Colonic mucosa (tissue), 4 donors: ENCODE measurements around the gene TBX5. TPM values are rescaled to one million over a fixed set of nuclear protein-coding genes. Genes with fewer than 3 reads are reported as not detected.

ENCODE experiments used
- DNase-seq: peaks from one replicate; pipeline ENCODE4 v3.0.0-alpha.2; 2020
- H3K27ac ChIP-seq: fragments of 200-600 bp; one replicate; pipeline ENCODE4 v1.8.0; 2021
- H3K27me3 ChIP-seq: fragments of 200-600 bp; one replicate; pipeline ENCODE4 v1.8.0; 2021
- H3K36me3 ChIP-seq: fragments of 200-600 bp; one replicate; pipeline ENCODE4 v1.8.0; 2021
- H3K4me1 ChIP-seq: fragments of 200-600 bp; one replicate; pipeline ENCODE4 v1.8.0; 2021; ENCODE audit warnings: mild to moderate bottlenecking
- H3K4me3 ChIP-seq: fragments of 200-600 bp; one replicate; pipeline ENCODE4 v1.8.0; 2021
- H3K9ac ChIP-seq, 2 donors: one replicate each; pipeline ENCODE4 v1.7.0; 2013; ENCODE audit warnings: control low read depth in 2 of 2, low read depth in 2 of 2, low read length in 2 of 2
- H3K9me3 ChIP-seq: fragments of 200-600 bp; one replicate; pipeline ENCODE4 v1.8.0; 2021
- intact Hi-C: fragments of 100-400 bp; cut with DNase I; formaldehyde crosslinking; loops from one replicate; pipeline ENCODE4 v1.14.1; 2022
- total RNA-seq, 2 donors: library from RNA; stranded (reverse); fragmentation: NEBNext Ultra II Directional in 1 of 2; extraction: Animal tissue kit (Norgen Biotek cat#: 25700) in 1 of 2; gene quantifications; one replicate each; pipeline ENCODE4 v1.2.1, GENCODE V29; 2021
- TF ChIP-seq, protein P1 (sequence below): fragments of 200-600 bp; IDR thresholded peaks from one replicate; pipeline ENCODE4 v1.8.0; 2022; ENCODE audit warnings: antibody characterized with exemption, mild to moderate bottlenecking
- donor health status: healthy.
- donor health status: DM: no; HTN: no; CAD: no.
- donor health status: DM: no; HTN: no; CAD: no.

TBX5 gene
- total RNA-seq, 2 donors from 2014 or later = not detected

DNA sequence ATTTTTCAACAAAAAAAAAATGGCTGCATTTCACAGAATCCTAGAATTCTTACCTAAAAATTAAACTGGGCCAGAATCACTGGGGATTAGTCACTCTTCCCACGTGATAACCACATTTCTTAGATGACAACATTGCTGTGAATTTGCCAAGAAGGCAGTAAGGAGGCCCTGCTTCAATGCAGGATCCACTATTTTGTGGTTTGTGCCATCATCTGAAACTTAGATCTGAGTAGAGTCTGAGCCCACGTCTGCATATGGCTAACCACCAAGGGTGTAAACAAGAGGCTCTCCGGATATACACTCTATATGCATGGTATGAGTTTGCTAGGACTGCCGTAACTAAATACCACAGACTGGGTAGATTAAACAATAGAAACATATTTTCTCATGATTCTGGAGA, 24.4 kb upstream of the TBX5 start:
- Histone ChIP-seq H3K27me3 (peaks cover 4% of the 10 kb centered on the region), H3K36me3 (no peaks in the 10 kb centered on the region), H3K9me3 (no peaks in the 10 kb centered on the region), H3K4me1 (no peaks in the 10 kb centered on the region), H3K9ac (no peak overlapping the region), H3K27ac (no peak overlapping the region), H3K4me3 (no peak overlapping the region)
- TF ChIP-seq, protein P1, sequence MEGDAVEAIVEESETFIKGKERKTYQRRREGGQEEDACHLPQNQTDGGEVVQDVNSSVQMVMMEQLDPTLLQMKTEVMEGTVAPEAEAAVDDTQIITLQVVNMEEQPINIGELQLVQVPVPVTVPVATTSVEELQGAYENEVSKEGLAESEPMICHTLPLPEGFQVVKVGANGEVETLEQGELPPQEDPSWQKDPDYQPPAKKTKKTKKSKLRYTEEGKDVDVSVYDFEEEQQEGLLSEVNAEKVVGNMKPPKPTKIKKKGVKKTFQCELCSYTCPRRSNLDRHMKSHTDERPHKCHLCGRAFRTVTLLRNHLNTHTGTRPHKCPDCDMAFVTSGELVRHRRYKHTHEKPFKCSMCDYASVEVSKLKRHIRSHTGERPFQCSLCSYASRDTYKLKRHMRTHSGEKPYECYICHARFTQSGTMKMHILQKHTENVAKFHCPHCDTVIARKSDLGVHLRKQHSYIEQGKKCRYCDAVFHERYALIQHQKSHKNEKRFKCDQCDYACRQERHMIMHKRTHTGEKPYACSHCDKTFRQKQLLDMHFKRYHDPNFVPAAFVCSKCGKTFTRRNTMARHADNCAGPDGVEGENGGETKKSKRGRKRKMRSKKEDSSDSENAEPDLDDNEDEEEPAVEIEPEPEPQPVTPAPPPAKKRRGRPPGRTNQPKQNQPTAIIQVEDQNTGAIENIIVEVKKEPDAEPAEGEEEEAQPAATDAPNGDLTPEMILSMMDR = no peak
- intact Hi-C loops = no loop called here
- DNase-seq = no peak

DNA sequence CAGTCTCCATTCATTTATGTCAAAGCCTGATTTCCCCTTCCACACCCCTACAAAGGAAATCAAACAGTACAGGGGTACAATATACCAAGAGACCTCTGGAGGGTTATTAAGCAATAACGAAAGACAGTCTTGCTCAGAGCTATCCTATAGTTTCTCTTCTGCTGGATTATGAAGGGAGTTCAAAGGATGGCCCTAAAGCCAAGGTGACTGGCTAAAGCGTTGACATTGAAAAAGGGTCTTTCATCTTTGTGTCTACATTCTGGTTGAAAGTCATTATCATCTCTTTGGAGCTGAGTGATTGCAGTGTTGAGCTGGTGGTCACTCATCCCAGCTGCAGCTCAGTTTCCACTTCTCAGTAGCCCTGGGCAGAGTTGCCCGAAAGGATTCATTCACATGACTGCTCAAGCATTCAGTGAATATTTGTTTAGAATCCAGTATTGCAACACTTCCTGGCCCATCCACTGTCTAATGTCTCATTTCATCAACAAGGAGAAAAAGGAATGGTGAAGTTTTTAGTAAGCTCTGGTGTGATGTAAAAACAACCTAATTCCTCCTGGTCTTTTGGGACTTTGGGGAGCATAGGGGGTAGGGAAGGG, 19.2 kb upstream of the TBX5 start:
- no peaks in the 10 kb centered on the region for H3K9me3 ChIP-seq
- intact Hi-C loops = no loop called here
- no peak overlapping the region for H3K4me3 ChIP-seq
- no peaks in the 10 kb centered on the region for H3K36me3 ChIP-seq
- no peak overlapping the region for H3K9ac ChIP-seq
- DNase-seq = no peak
- no peaks in the 10 kb centered on the region for H3K4me1 ChIP-seq
- no peak overlapping the region for H3K27ac ChIP-seq
- TF ChIP-seq, protein P1 = no peak
- H3K27me3 ChIP-seq = peaks cover 3% of the 10 kb centered on the region

DNA sequence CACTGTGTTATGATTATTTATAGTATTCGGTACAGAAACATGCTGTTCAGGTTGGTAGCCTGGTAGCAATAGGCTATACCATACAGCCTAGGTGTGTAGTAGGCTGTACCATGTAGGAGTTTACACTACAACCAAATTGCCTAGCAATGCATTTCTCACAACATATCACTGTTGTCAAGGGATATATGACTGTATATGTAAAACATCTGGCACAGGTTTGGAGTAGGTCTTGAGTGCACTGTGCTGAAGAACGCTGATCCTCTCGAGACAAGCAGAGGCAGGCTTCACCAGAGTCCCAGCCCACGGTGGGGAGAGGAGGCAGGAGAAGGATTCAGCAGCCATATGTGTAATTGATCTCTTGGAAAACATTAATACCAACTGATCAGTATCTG, 15.0 kb upstream of the TBX5 start:
- TF ChIP-seq, protein P1 = no peak
- Histone ChIP-seq H3K4me3 (no peak overlapping the region), H3K36me3 (no peaks in the 10 kb centered on the region), H3K27me3 (peaks cover 8% of the 10 kb centered on the region), H3K27ac (no peak overlapping the region), H3K9ac (no peak overlapping the region), H3K4me1 (no peaks in the 10 kb centered on the region), H3K9me3 (no peaks in the 10 kb centered on the region)
- intact Hi-C loops = no loop called here
- DNase-seq = no peak

DNA sequence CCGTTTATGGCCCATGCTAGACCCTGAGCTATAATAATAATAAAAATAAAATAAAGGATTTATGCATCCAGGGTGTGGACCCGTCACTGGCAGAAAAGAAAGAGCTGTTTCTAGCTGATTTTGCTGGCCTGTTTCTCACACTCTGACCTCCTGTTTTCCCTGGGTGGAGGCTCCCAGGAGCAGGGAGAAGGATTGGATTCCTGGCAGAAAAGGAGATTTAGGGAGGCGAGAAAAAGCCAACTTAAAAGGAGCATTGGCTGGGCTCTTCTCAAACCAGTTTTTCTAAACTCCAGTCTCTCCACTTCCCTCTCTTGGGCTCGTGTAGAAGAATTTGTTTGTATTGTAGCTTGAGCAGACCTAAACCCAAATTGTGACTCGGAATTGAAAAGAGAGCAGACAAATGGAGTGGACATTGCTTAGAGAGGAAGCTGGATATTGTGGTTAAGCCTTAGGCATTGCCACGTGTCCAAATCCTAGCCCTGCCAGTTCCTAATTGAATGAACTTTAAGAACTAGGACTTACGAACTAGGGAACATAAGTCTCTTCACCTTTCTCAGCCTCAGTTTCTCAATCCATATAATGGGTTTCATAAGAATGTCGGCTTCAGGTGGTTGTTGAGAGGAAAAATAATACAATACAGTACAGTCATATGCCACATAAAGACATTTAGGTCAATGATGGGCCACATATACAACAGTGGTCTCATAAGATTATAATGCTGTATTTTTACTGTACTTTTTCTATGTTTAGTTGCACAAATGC, 14.4 kb upstream of the TBX5 start:
- peaks cover 14% of the 10 kb centered on the region for H3K27me3 ChIP-seq
- no peak for DNase-seq
- TF ChIP-seq, protein P1 = no peak
- intact Hi-C loops = no loop called here
- H3K27ac ChIP-seq = no peak overlapping the region
- H3K4me3 ChIP-seq = no peak overlapping the region
- H3K36me3 ChIP-seq = no peaks in the 10 kb centered on the region
- no peaks in the 10 kb centered on the region for H3K4me1 ChIP-seq
- H3K9ac ChIP-seq = no peak overlapping the region
- H3K9me3 ChIP-seq = no peaks in the 10 kb centered on the region

DNA sequence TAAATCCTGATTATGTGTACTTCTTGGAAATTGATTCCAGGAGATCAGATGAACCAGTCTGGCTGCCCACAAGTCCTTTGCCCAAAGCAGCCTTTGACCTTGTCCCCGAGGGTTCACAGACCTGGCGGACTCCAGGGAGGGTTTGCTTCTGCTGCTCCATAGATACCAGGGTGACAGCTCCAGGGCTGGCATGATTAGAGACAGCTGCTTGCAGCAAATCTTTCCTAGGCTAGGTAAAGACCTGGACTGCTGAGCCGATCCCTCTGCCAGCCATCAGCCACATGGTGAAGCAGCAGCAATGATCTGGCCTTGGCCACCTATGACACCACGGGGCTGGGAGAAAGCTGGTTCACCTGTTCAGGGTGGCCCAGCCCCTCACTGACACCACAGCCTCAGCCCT, 10.1 kb upstream of the TBX5 start:
- DNase-seq = no peak
- no peaks in the 10 kb centered on the region for H3K36me3 ChIP-seq
- H3K27me3 ChIP-seq = peaks cover 53% of the 10 kb centered on the region
- no peak overlapping the region for H3K9ac ChIP-seq
- no peak overlapping the region for H3K27ac ChIP-seq
- TF ChIP-seq, protein P1 = no peak
- intact Hi-C loops = no loop called here
- no peaks in the 10 kb centered on the region for H3K9me3 ChIP-seq
- no peaks in the 10 kb centered on the region for H3K4me1 ChIP-seq
- H3K4me3 ChIP-seq = no peak overlapping the region
